Spleen (tissue), 7 donors: ENCODE data around the gene KLHDC4.

Experiments
- CTCF ChIP-seq, 11 experiments: fragments of 200-600 bp in 7 of 11; fragments of 450-650 bp in 4 of 11; sonication (generic) in 4 of 11; IDR thresholded peaks in 8 of 11; conservative IDR thresholded peaks in 3 of 11; 1 replicate in 7 of 11; 2 replicates in 4 of 11; pipeline versions ENCODE4 v1.4.0 to v1.8.0; 2016 to 2021; ENCODE audit warnings: antibody characterized with exemption in 11 of 11, inconsistent platforms in 4 of 11, mild to moderate bottlenecking in 1 of 11
- POLR2AphosphoS5 ChIP-seq, 3 donors: sonication (generic); formaldehyde crosslinking; IDR thresholded peaks; one replicate each; pipeline ENCODE4 v1.5.1; 2017; ENCODE audit warnings: antibody characterized with exemption in 3 of 3
- donor health status: DM: no; HTN: no; CAD: no; lungs with moderate emphysema.
- donor health status: DM: no; HTN: no; CAD: no.
- donor health status: DM: no; HTN: no; CAD: no.

GRCh38 chr16:87685405-87685755, 80.4 kb downstream of the KLHDC4 start:
- TF ChIP-seq CTCF (IDR thresholded peaks at IDR 0.05 in 8 of 11, conservative IDR thresholded peaks at IDR 0.05 in 3 of 11) (no peak), POLR2AphosphoS5 (IDR thresholded peaks at IDR 0.05) (no peak)
